GM12878 (cell line): ENCODE data around the gene RAB4B. TPM values are rescaled to one million over a fixed set of nuclear protein-coding genes. Genes with fewer than 3 reads are reported as not detected.

Experiments
- ATAC-seq: fragments of 200-7000 bp; cut with Tn5 transposase; 3 replicates; pipeline ENCODE4 v1.9.1; 2020; ENCODE audit warnings: mild to moderate bottlenecking, moderate library complexity
- BruUV-seq: library from RNA; stranded (reverse); fragments of 400-500 nt; replicated peaks from 2 replicates; lab custom pipeline; 2021; lab: Mats Ljungman, UMichigan
- CTCF ChIA-PET: fragments of 300-600 bp; sonication (Branson Sonifier 250); formaldehyde crosslinking; extraction: SDS; loops from one replicate; lab custom pipeline; 2021; ENCODE audit warnings: inconsistent platforms; lab: Yijun Ruan, JAX
- POLR2A ChIA-PET: fragments of 350-600 bp; formaldehyde crosslinking; extraction: SDS; loops from one replicate; lab custom pipeline; 2021; ENCODE audit warnings: inconsistent platforms; lab: Charles Lee
- RAD21 ChIA-PET: fragments of 300-600 bp; sonication (Branson Sonifier 250); formaldehyde crosslinking; loops from one replicate; lab custom pipeline; 2023; ENCODE audit warnings: antibody characterized with exemption; ENCODE audit not compliant: unreplicated experiment; lab: Charles Lee
- SMC1A ChIA-PET: fragments of 300-600 bp; sonication (Branson Sonifier 250); formaldehyde crosslinking; loops from one replicate; lab custom pipeline; 2023; ENCODE audit not compliant: unreplicated experiment, uncharacterized antibody; lab: Charles Lee
- DNase-seq: peaks from one replicate; pipeline ENCODE4 v3.0.0-alpha.2; 2011; ENCODE audit warnings: low read depth, low spot score
- FAIRE-seq: peaks from 3 replicates; lab custom pipeline; 2011; peaks lifted over from hg19 to GRCh38; lab: Jason Lieb, UNC
- H2AFZ ChIP-seq: 2 replicates; pipeline ENCODE4 v1.6.0; 2011; ENCODE audit warnings: low read depth, low read length, control low read depth; ENCODE audit not compliant: control insufficient read depth
- H3K27ac ChIP-seq: 2 replicates; pipeline ENCODE4 v1.5.1; 2011; ENCODE audit warnings: control low read depth; ENCODE audit not compliant: control insufficient read depth, insufficient read depth
- H3K27me3 ChIP-seq, 2 experiments: replicated peaks in 1 of 2; 2 replicates each; pipeline versions ENCODE4 v1.6.0 to v1.6.1; 2011; ENCODE audit warnings: low read length in 1 of 2; ENCODE audit not compliant: control insufficient read depth in 2 of 2, insufficient read depth in 2 of 2
- H3K36me3 ChIP-seq, 2 experiments: 2 replicates each; pipeline ENCODE4 v1.5.1; 2011; ENCODE audit warnings: low read length in 1 of 2; ENCODE audit not compliant: control insufficient read depth in 2 of 2, insufficient read depth in 2 of 2
- H3K4me1 ChIP-seq: 2 replicates; pipeline ENCODE4 v1.6.1; 2011; ENCODE audit warnings: mild to moderate bottlenecking, low read length, moderate library complexity, mixed read lengths; ENCODE audit not compliant: control insufficient read depth, insufficient read depth
- H3K4me2 ChIP-seq: 2 replicates; pipeline ENCODE4 v1.6.0; 2011; ENCODE audit warnings: control low read depth; ENCODE audit not compliant: control insufficient read depth, insufficient read depth
- H3K4me3 ChIP-seq: fragments of 200-600 bp; sonication (generic); 2 replicates; pipeline ENCODE4 v1.5.1; 2016
- H3K79me2 ChIP-seq: 2 replicates; pipeline ENCODE4 v1.6.0; 2011; ENCODE audit warnings: low read length; ENCODE audit not compliant: control insufficient read depth, insufficient read depth
- H3K9ac ChIP-seq: 2 replicates; pipeline ENCODE4 v1.8.0; 2011; ENCODE audit warnings: low read length, control low read depth, mixed read lengths; ENCODE audit not compliant: control insufficient read depth, insufficient read depth
- H3K9me3 ChIP-seq: replicated peaks from 3 replicates; pipeline ENCODE4 v1.5.1; 2011; ENCODE audit warnings: mild to moderate bottlenecking, low read length; ENCODE audit not compliant: control insufficient read depth, insufficient read depth
- H4K20me1 ChIP-seq: 2 replicates; pipeline ENCODE4 v1.6.0; 2011; ENCODE audit not compliant: control insufficient read depth, insufficient read depth
- ATF3 ChIP-seq: IDR thresholded peaks from 2 replicates; pipeline ENCODE4 v1.6.1; 2011; ENCODE audit warnings: low read depth, mild to moderate bottlenecking, low read length, moderate library complexity, borderline replicate concordance; ENCODE audit errors: extremely low read depth
- BRCA1 ChIP-seq: IDR thresholded peaks from 2 replicates; pipeline ENCODE4 v1.6.1; 2011; ENCODE audit warnings: low read depth, low read length, improper control_type of control experiment
- EED ChIP-seq: sonication (generic); IDR thresholded peaks from 2 replicates; pipeline ENCODE4 v1.6.1; 2016; ENCODE audit warnings: antibody characterized with exemption, low read depth
- ESRRA ChIP-seq: IDR thresholded peaks from 2 replicates; pipeline ENCODE4 v1.6.1; 2012; ENCODE audit warnings: mild to moderate bottlenecking, low read length, improper control_type of control experiment
- HDGF ChIP-seq: fragments of 450-650 bp; IDR thresholded peaks from 2 replicates; pipeline ENCODE4 v1.6.1; 2016; ENCODE audit warnings: antibody characterized with exemption
- IKZF1 ChIP-seq: fragments of 450-650 bp; conservative IDR thresholded peaks from 2 replicates; pipeline ENCODE4 v1.6.1; 2017; ENCODE audit warnings: antibody characterized with exemption, mild to moderate bottlenecking
- MEF2B ChIP-seq: fragments of 450-650 bp; IDR thresholded peaks from 2 replicates; pipeline ENCODE4 v1.6.1; 2018; ENCODE audit warnings: mild to moderate bottlenecking, moderate library complexity; ENCODE audit not compliant: partially characterized antibody, poor library complexity, severe bottlenecking
- NFYB ChIP-seq: IDR thresholded peaks from 2 replicates; pipeline ENCODE4 v1.6.1; 2011; ENCODE audit warnings: low read depth, mild to moderate bottlenecking, low read length, improper control_type of control experiment, moderate library complexity; ENCODE audit not compliant: insufficient read depth
- NR2C1 ChIP-seq: fragments of 450-650 bp; IDR thresholded peaks from 2 replicates; pipeline ENCODE4 v1.6.1; 2017; ENCODE audit warnings: antibody characterized with exemption, mild to moderate bottlenecking, moderate library complexity
- NR2F1 ChIP-seq: fragments of 450-650 bp; conservative IDR thresholded peaks from 2 replicates; pipeline ENCODE4 v1.6.1; 2017; ENCODE audit warnings: mild to moderate bottlenecking
- POLR2A ChIP-seq: IDR thresholded peaks from 2 replicates; pipeline ENCODE4 v1.6.1; 2011; ENCODE audit warnings: low read depth, mild to moderate bottlenecking, low read length
- POLR2AphosphoS2 ChIP-seq: IDR thresholded peaks from 2 replicates; pipeline ENCODE4 v1.6.1; 2011; ENCODE audit warnings: low read depth, mild to moderate bottlenecking, low read length, improper control_type of control experiment, moderate library complexity
- RAD21 ChIP-seq: IDR thresholded peaks from 2 replicates; pipeline ENCODE4 v1.6.1; 2011; ENCODE audit warnings: mild to moderate bottlenecking, low read depth, low read length, moderate library complexity; ENCODE audit not compliant: insufficient read depth
- REST ChIP-seq: IDR thresholded peaks from 2 replicates; pipeline ENCODE4 v1.6.1; 2012; ENCODE audit warnings: mild to moderate bottlenecking, low read depth, low read length
- RFX5 ChIP-seq: IDR thresholded peaks from 2 replicates; pipeline ENCODE4 v1.6.1; 2011; ENCODE audit warnings: low read depth, low read length, improper control_type of control experiment
- SPI1 ChIP-seq: IDR thresholded peaks from 2 replicates; pipeline ENCODE4 v1.6.1; 2011; ENCODE audit warnings: low read depth, mild to moderate bottlenecking, low read length, moderate library complexity, borderline replicate concordance; ENCODE audit not compliant: insufficient read depth
- STAT1 ChIP-seq: fragments of 450-650 bp; conservative IDR thresholded peaks from 2 replicates; pipeline ENCODE4 v1.6.1; 2014; ENCODE audit warnings: antibody characterized with exemption, mild to moderate bottlenecking
- ZNF24 ChIP-seq: fragments of 450-650 bp; IDR thresholded peaks from 2 replicates; pipeline ENCODE4 v1.6.1; 2017; ENCODE audit warnings: antibody characterized with exemption, mild to moderate bottlenecking
- WGBS: methylation state at CpG from one replicate; pipeline ENCODE4 v1.1.6; 2016; ENCODE audit warnings: low lambda C conversion rate; ENCODE audit not compliant: insufficient replicate concordance, insufficient coverage; ENCODE audit errors: missing lambda C conversion rate; 5-methylcytosine and 5-hydroxymethylcytosine counted together
- in situ Hi-C: fragments of 300-500 bp; cut with MboI; formaldehyde crosslinking; loops from 9 replicates; pipeline ENCODE4 v1.14.3; 2018; ENCODE audit warnings: mixed read lengths
- intact Hi-C: fragments of 100-400 bp; cut with micrococcal nuclease; formaldehyde crosslinking; loops from one replicate; pipeline ENCODE4 v1.14.2; 2022; ENCODE audit not compliant: unreplicated experiment
- polyA plus RNA-seq, 11 experiments: library from polyadenylated mRNA; depleted of rRNA in 4 of 11; unstranded in 6 of 11; stranded (reverse) in 5 of 11; fragments of >200 nt; fragmentation: Nextera tagmentation in 4 of 11; fragmentation: Illumina TruSeq in 1 of 11; extraction: Ambion mirVana in 4 of 11; extraction: Trizol in 1 of 11; gene quantifications; 1 replicate in 1 of 11; 2 replicates in 10 of 11; pipeline versions ENCODE4 v1.2.1 to v1.2.3, GENCODE V29; 2011 to 2016; ENCODE audit warnings: inconsistent platforms in 2 of 11, missing spikeins in 2 of 11, low read depth in 1 of 11
- total RNA-seq, 4 experiments: library from RNA; depleted of rRNA in 3 of 4; stranded (reverse); fragments of >200 nt in 3 of 4; fragmentation: Illumina TruSeq in 1 of 4; extraction: Trizol in 1 of 4; gene quantifications; 2 replicates each; pipeline versions ENCODE4 v1.2.1 to v1.2.3, GENCODE V29; 2013 to 2021
- TF ChIP-seq, protein P1 (sequence below): IDR thresholded peaks from 2 replicates; pipeline ENCODE4 v1.6.1; 2011; ENCODE audit warnings: borderline replicate concordance, low read depth, mild to moderate bottlenecking, moderate library complexity, mixed read lengths, low read length; ENCODE audit not compliant: insufficient read depth; ENCODE audit errors: extremely low read length

Gene RAB4B
- total and polyA plus RNA-seq, 10 of the 15 experiments (the other 5 are each of a cell fraction or from before 2014, with no cell fraction given): 0.60 to 51.5 (median 27.7) TPM

- peak overlapping the region; percentile 84 for H3K27ac ChIP-seq
- BruUV-seq: no TSS peak
- H3K4me3 ChIP-seq: peak overlapping the region; percentile 62
- DNase-seq (no peak), ATAC-seq (no peak), FAIRE-seq (no peak)
- peaks cover 11 to 17% of the 10 kb centered on the region in 2 experiments; a peak in 3 of 4 replicates for H3K36me3 ChIP-seq
- in situ Hi-C loops (no loop called here), intact Hi-C loops (no loop called here)
- H4K20me1 ChIP-seq: peaks cover 19% of the 10 kb centered on the region
- peak overlapping the region; percentile 67 for H3K9ac ChIP-seq
- ChIA-PET POLR2A (interaction anchor here (0.9 to 2.7 kb wide), 4 partner anchors 8 to 50 kb away, joined by 3 to 23 read pairs (median 11); partner anchors contain the start of gene RAB4B), RAD21 (interaction anchor here (0.6 to 3.2 kb wide), 8 partner anchors 24 to 519 kb away, joined by 3 to 18 read pairs (median 4); partner anchors contain the start of genes ACTMAP, NUMBL, RAB4B and SNRPA), CTCF (interaction anchor here (0.5 to 1.9 kb wide), 6 partner anchors 25 to 139 kb away, joined by 3 to 7 read pairs (median 4); no protein-coding TSS in a partner anchor), SMC1A (interaction anchor here (1.0 to 3.6 kb wide), 4 partner anchors 24 to 85 kb away, joined by 3 to 18 read pairs (median 4); partner anchors contain the start of genes ITPKC and RAB4B)
- H3K27me3 ChIP-seq: no peaks in the 10 kb centered on the region
- H3K4me2 ChIP-seq: peak overlapping the region; percentile 91
- no peak overlapping the region for H2AFZ ChIP-seq
- H3K4me1 ChIP-seq: peaks cover 57% of the 10 kb centered on the region
- H3K9me3 ChIP-seq: no peaks in the 10 kb centered on the region
- H3K79me2 ChIP-seq: peaks cover 64% of the 10 kb centered on the region
- WGBS: 36% methylated on average over 11 of the region's 11 CpGs
- TF ChIP-seq RAD21: no peak
- no peak for TF ChIP-seq NR2C1
- no peak for TF ChIP-seq ESRRA
- TF ChIP-seq STAT1: no peak
- no peak for TF ChIP-seq POLR2AphosphoS2
- TF ChIP-seq POLR2A: peak; percentile 26; the same call in 1 of the 2 replicates
- no peak for TF ChIP-seq REST
- no peak for TF ChIP-seq ZNF24
- TF ChIP-seq NFYB: no peak
- TF ChIP-seq HDGF: peak; percentile 28; the same call in 1 of the 2 replicates
- TF ChIP-seq, protein P1, sequence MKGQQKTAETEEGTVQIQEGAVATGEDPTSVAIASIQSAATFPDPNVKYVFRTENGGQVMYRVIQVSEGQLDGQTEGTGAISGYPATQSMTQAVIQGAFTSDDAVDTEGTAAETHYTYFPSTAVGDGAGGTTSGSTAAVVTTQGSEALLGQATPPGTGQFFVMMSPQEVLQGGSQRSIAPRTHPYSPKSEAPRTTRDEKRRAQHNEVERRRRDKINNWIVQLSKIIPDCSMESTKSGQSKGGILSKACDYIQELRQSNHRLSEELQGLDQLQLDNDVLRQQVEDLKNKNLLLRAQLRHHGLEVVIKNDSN: no peak
- TF ChIP-seq EED: no peak
- TF ChIP-seq BRCA1: no peak
- no peak for TF ChIP-seq NR2F1
- TF ChIP-seq SPI1: peak; percentile 62
- TF ChIP-seq IKZF1: 0 out of 2 replicates have a peak, but pooled peaks have one; percentile 1
- TF ChIP-seq RFX5: no peak
- TF ChIP-seq ATF3: no peak
- TF ChIP-seq MEF2B: no peak
Measured at GRCh38 chr19:40802300-40803169, 24.5 kb downstream of the RAB4B start.
